Choroid plexus epithelial cell (primary cell): Measurements from ENCODE around the gene ETHE1.

Experiments used
- DNase-seq: peaks from one replicate; pipeline ENCODE4 v3.0.0-alpha.2; 2010; ENCODE audit warnings: low read depth
- H3K4me3 ChIP-seq: 2 replicates; pipeline ENCODE4 v1.5.1; 2011; ENCODE audit warnings: low read depth, mild to moderate bottlenecking, control low read depth, low read length, moderate library complexity
- TF ChIP-seq, protein P1 (sequence below): conservative IDR thresholded peaks from 2 replicates; pipeline ENCODE4 v1.5.1; 2011; ENCODE audit warnings: low read depth, mild to moderate bottlenecking, control low read depth, inconsistent platforms, low read length, moderate library complexity

ETHE1 gene

DNA sequence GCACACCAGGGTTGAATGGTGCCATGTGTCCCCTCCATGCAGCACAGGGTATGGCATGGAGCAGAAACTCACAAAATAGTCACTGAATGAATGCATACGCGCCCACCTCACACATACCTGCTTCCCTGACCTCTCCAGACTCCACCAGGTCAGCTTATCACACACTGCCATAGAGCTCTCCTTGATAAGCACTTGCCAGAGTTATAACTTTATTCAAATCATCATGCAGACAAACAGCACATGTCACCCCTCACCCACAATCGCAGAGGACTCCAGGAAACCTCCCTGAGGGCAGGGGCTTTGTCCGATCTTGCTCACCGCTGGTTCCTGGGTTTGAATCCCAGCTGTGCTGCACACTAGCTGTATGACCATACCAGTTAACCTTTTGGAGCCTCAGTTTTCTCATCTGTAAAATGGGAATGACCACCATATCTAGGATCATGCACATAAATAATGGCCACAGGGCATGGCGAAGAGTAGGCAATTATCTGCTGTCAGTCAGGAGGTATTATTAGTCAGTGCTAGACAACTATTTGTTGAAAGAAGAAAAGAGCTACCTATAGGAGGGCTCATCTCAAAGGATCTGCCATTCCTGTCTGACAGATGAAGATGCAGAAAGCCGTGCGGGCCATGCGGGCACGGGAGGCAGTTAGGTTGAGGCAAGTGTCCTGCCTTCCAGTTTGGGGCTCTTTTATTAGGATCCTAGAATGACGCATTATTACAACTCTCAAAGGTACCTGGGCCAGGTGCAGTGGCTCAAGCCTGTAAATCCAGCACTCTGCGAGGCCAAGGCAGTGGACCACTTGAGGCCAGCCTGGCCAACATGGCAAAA lies 34.4 kb upstream of the ETHE1 start:
- H3K4me3 ChIP-seq: no peak overlapping the region
- no peak for DNase-seq
- TF ChIP-seq, protein P1, sequence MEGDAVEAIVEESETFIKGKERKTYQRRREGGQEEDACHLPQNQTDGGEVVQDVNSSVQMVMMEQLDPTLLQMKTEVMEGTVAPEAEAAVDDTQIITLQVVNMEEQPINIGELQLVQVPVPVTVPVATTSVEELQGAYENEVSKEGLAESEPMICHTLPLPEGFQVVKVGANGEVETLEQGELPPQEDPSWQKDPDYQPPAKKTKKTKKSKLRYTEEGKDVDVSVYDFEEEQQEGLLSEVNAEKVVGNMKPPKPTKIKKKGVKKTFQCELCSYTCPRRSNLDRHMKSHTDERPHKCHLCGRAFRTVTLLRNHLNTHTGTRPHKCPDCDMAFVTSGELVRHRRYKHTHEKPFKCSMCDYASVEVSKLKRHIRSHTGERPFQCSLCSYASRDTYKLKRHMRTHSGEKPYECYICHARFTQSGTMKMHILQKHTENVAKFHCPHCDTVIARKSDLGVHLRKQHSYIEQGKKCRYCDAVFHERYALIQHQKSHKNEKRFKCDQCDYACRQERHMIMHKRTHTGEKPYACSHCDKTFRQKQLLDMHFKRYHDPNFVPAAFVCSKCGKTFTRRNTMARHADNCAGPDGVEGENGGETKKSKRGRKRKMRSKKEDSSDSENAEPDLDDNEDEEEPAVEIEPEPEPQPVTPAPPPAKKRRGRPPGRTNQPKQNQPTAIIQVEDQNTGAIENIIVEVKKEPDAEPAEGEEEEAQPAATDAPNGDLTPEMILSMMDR: no peak

DNA sequence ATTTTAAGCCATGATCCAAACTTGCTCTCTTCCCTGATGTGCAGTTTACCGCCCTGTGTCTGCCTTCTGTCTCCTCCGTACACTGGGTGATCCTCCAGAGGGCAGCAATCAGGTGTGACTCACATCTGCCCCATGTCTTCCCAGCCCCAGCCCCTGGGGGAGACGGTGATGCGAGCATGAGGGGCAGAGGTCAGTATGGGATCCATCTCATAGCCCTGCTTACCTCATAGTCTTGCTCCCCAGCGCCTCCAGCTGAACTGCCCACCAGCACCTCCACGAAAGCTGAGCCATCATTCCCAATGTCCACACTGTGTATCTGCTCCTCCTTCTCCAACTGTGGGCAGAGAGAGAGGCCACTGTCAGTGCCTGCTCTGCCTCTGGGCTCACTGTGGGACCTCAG lies 33.7 kb upstream of the ETHE1 start:
- peak; percentile 50 for DNase-seq
- TF ChIP-seq, protein P1: peak; percentile 52
- no peak overlapping the region for H3K4me3 ChIP-seq

DNA sequence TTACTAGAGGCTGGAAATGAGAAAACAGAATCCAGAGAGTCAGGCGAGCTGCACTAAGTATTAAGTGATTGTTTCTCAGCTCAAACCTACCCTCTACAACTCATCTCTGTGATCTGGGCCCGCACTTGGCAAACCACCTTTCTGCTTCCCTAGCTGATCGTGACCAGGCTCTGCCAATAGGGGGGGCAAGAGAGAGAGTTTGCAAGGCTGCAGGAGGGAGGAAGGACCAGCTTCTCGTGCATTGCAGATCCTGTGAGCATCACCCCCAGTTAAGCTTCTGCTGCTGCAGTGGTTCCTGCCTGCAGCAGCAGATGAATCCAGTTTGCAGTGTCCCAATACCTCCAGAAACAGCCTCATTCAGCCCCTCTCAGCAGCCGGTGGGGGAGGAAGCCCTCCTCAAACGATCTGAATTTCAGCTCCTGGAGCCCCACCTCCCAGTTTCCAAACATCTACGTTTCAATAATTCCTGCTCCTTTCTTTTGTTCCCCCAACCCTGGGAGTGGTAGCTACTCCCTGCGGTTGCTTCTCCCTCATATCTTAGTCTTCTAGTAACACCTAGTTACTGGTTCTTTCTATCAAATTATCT lies 28.3 kb upstream of the ETHE1 start:
- peak; percentile 87 for DNase-seq
- TF ChIP-seq, protein P1: peak; percentile 97
- H3K4me3 ChIP-seq: no peak overlapping the region

DNA sequence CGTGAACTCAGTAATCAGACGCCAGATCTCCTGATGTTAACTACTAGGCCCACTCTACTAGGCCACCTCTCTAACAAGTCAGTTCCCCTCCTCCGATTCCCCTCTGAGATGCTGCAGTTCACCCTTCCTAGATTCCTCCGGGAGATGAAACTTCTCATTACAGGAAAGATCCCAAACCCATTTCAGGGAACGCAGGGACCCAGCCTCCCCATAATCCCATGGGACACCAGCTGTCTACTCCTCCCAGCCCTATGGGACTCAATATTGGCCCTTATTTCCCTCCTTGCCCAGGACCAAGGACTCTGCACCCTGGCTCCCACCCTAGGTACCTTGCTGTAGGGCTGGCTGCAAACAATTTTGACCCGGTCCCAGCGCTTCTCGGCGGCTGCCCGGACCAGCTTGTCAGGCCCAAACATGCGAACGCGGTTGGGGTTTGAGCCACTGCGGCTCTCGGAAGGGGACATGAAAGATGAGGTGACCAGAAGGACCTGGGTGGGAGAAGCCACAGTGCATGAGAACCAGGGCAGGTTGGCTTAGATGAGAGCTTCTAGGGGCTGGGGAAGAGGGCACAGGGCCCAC lies 27.4 kb upstream of the ETHE1 start:
- no peak for DNase-seq
- H3K4me3 ChIP-seq: no peak overlapping the region
- TF ChIP-seq, protein P1: no peak

DNA sequence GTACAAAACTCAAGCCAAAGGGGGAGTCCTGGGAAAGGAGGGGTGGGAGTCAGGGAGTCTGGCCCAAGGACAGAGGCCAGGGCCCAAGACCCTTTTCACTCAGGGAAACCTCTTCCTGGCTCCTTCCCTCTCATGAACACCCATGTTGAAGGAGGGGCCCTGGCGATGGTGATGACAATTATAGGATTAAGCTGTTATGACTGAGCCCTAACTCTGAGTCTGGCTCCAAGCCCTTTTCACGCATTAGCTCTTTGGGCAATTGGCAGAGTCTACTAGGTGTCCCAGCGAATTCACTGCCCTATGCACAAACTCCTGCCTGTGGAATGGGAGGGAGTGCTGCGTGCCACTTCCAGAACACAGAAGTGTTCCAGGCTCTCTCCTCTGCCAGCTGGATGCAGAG lies 26.7 kb upstream of the ETHE1 start:
- TF ChIP-seq, protein P1: no peak
- DNase-seq: no peak
- no peak overlapping the region for H3K4me3 ChIP-seq

DNA sequence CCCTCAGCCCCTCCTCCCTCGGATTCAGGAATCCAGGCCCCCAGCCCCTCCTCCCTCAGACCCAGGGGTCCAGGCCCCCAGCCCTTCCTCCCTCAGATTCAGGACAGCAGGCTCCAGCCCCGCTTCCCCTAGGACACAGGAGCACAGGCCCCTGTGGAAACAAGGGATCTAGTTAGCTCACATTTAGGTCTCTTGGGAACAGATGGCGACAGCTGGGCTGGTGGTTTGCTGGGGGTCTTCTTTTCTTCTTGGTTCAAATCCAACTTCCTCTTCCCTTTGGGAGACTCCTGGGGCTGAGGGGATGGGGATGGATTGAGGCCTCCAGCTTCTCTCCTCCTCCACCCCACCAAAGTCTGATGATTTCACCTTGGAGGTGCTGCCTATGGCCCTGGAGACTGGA lies 25.6 kb upstream of the ETHE1 start:
- DNase-seq: no peak
- no peak overlapping the region for H3K4me3 ChIP-seq
- TF ChIP-seq, protein P1: no peak
